K562 (cell line): ENCODE results near the gene PCDH19. TPM values are rescaled to one million over a fixed set of nuclear protein-coding genes. Genes with fewer than 3 reads are reported as not detected.

Source experiments
- ATAC-seq: fragments of 200-7000 bp; cut with Tn5 transposase; 3 replicates; pipeline ENCODE4 v1.9.1; 2020; ENCODE audit warnings: moderate library complexity
- BruUV-seq: library from RNA; stranded (reverse); fragments of 400-500 nt; replicated peaks from 2 replicates; lab custom pipeline; 2021; lab: Mats Ljungman, UMichigan
- CTCF ChIA-PET: fragments of 300-600 bp; formaldehyde crosslinking; extraction: SDS; loops from one replicate; lab custom pipeline; 2021; ENCODE audit warnings: low intra/inter-chr PET ratio; lab: Yijun Ruan, JAX
- POLR2A ChIA-PET: fragments of 300-600, 350-650 bp; sonication (Branson Sonifier 250); formaldehyde crosslinking; extraction: SDS; loops from one replicate; lab custom pipeline; 2021; ENCODE audit warnings: antibody characterized with exemption, inconsistent platforms; lab: Yijun Ruan, JAX
- DNase-seq, 4 experiments: peaks; one replicate each; pipeline versions ENCODE4 v3.0.0 to v3.0.0-alpha.2; 2011 to 2018; ENCODE audit warnings: low spot score in 3 of 4, mixed read lengths in 3 of 4; ENCODE audit errors: extremely low read depth in 1 of 4
- FAIRE-seq: peaks from 2 replicates; lab custom pipeline; 2011; peaks lifted over from hg19 to GRCh38; lab: Jason Lieb, UNC
- H2AFZ ChIP-seq: 2 replicates; pipeline ENCODE4 v1.6.0; 2011; ENCODE audit warnings: low read depth, low read length, control low read depth, inconsistent platforms
- H3K27ac ChIP-seq: fragments of 200-600 bp; 3 replicates; pipeline ENCODE4 v1.8.0; 2011; ENCODE audit warnings: low read depth, mild to moderate bottlenecking, control low read depth, inconsistent platforms, low read length, moderate library complexity, mixed read lengths; ENCODE audit errors: extremely low read depth
- H3K27me3 ChIP-seq, 2 experiments: fragments of 300-600 bp in 1 of 2; 2 replicates in 1 of 2; 3 replicates in 1 of 2; pipeline versions ENCODE4 v1.6.0 to v1.8.0; 2011; ENCODE audit warnings: inconsistent platforms in 2 of 2, low read length in 2 of 2, mild to moderate bottlenecking in 1 of 2, mixed read lengths in 1 of 2, moderate library complexity in 1 of 2; ENCODE audit not compliant: control insufficient read depth in 2 of 2, insufficient read depth in 2 of 2
- H3K36me3 ChIP-seq: fragments of 300-600 bp; 3 replicates; pipeline ENCODE4 v1.8.0; 2011; ENCODE audit warnings: mild to moderate bottlenecking, low read length, inconsistent platforms; ENCODE audit not compliant: control insufficient read depth, insufficient read depth
- H3K4me1 ChIP-seq, 2 experiments: fragments of 200-600 bp in 1 of 2; replicated peaks in 1 of 2; 2 replicates in 1 of 2; 3 replicates in 1 of 2; pipeline versions ENCODE4 v1.5.1 to v1.8.0; 2011; ENCODE audit warnings: inconsistent platforms in 2 of 2, low read length in 2 of 2, mild to moderate bottlenecking in 1 of 2, mixed read lengths in 1 of 2, moderate library complexity in 1 of 2; ENCODE audit not compliant: control insufficient read depth in 2 of 2, insufficient read depth in 2 of 2
- H3K4me2 ChIP-seq: 2 replicates; pipeline ENCODE4 v1.6.1; 2011; ENCODE audit warnings: low read length, control low read depth, inconsistent platforms, mixed read lengths; ENCODE audit not compliant: insufficient read depth
- H3K4me3 ChIP-seq: fragments of 200-600 bp; sonication (generic), shearing (Covaris generic); 2 replicates; pipeline ENCODE4 v1.5.1; 2016; ENCODE audit warnings: control low read depth, inconsistent platforms
- H3K79me2 ChIP-seq: fragments of 200-600 bp; 3 replicates; pipeline ENCODE4 v1.8.0; 2011; ENCODE audit warnings: low read length, inconsistent platforms; ENCODE audit not compliant: control insufficient read depth, insufficient read depth
- H3K9ac ChIP-seq, 2 experiments: 2 replicates each; pipeline versions ENCODE4 v1.6.0 to v1.6.1; 2011; ENCODE audit warnings: low read depth in 2 of 2, low read length in 2 of 2, control low read depth in 1 of 2, inconsistent platforms in 1 of 2, mild to moderate bottlenecking in 1 of 2, mixed read lengths in 1 of 2; ENCODE audit not compliant: insufficient read depth in 1 of 2
- H3K9me1 ChIP-seq: one replicate; pipeline ENCODE4 v1.6.0; 2011; ENCODE audit warnings: inconsistent platforms, mild to moderate bottlenecking, low read length, moderate library complexity; ENCODE audit not compliant: control insufficient read depth, insufficient read depth
- H3K9me3 ChIP-seq: replicated peaks from 2 replicates; pipeline ENCODE4 v1.5.1; 2011; ENCODE audit warnings: low read depth, low read length, inconsistent platforms; ENCODE audit not compliant: control insufficient read depth, insufficient read depth
- H4K20me1 ChIP-seq: replicated peaks from 2 replicates; pipeline ENCODE4 v1.6.1; 2011; ENCODE audit warnings: low read length, inconsistent platforms, mixed read lengths; ENCODE audit not compliant: control insufficient read depth, insufficient read depth
- CEBPG ChIP-seq, 3 experiments: fragments of 200-800 bp in 1 of 3; sonication (Bioruptor generic) in 1 of 3; sonication (generic) in 1 of 3; formaldehyde crosslinking in 1 of 3; IDR thresholded peaks in 2 of 3; conservative IDR thresholded peaks in 1 of 3; 2 replicates each; pipeline versions ENCODE4 v1.6.1 to v1.8.0; 2016 to 2022; ENCODE audit warnings: missing compliant biosample characterization in 2 of 3, missing genetic modification characterization in 2 of 3, mild to moderate bottlenecking in 1 of 3, missing genetic modification reagents in 1 of 3
- GABPB1 ChIP-seq: sonication (generic); formaldehyde crosslinking; IDR thresholded peaks from 2 replicates; pipeline ENCODE4 v1.8.0; 2022; ENCODE audit warnings: mild to moderate bottlenecking, missing genetic modification reagents
- NELFE ChIP-seq: IDR thresholded peaks from 2 replicates; pipeline ENCODE4 v1.6.1; 2011; ENCODE audit warnings: mild to moderate bottlenecking; ENCODE audit not compliant: insufficient read depth, insufficient read length
- PTTG1 ChIP-seq: fragments of 450-650 bp; IDR thresholded peaks from 2 replicates; pipeline ENCODE4 v1.6.1; 2016; ENCODE audit warnings: low read depth, mild to moderate bottlenecking, missing genetic modification characterization, missing compliant biosample characterization
- TARDBP ChIP-seq: fragments of 450-650 bp; IDR thresholded peaks from 2 replicates; pipeline ENCODE4 v1.6.1; 2016
- ZNF717 ChIP-seq: fragments of 250-450 bp; sonication (Bioruptor Pico); IDR thresholded peaks from 2 replicates; pipeline ENCODE4 v1.5.0; 2021
- ZNF75A ChIP-seq: fragments of 450-650 bp; formaldehyde crosslinking; IDR thresholded peaks from 2 replicates; pipeline ENCODE4 v1.4.0; 2020; ENCODE audit warnings: mild to moderate bottlenecking
- WGBS: fragments of 100-300 bp; shearing (Covaris generic); methylation state at CpG from one replicate; pipeline ENCODE4 v1.1.6; 2016; ENCODE audit warnings: low coverage, mixed read lengths; ENCODE audit not compliant: insufficient coverage; ENCODE audit errors: missing lambda C conversion rate; 5-methylcytosine and 5-hydroxymethylcytosine counted together
- in situ Hi-C: fragments of 300-500 bp; cut with MboI; formaldehyde crosslinking; loops from 4 replicates; pipeline ENCODE4 v1.15.0; 2018; ENCODE audit warnings: inconsistent platforms, mixed read lengths
- intact Hi-C: fragments of 100-400 bp; cut with micrococcal nuclease; formaldehyde crosslinking; loops from 2 replicates; pipeline ENCODE4 v1.14.2; 2022
- polyA plus RNA-seq, 8 experiments: library from polyadenylated mRNA; depleted of rRNA in 4 of 8; stranded (reverse) in 5 of 8; unstranded in 3 of 8; fragments of >200 nt; fragmentation: Nextera tagmentation in 2 of 8; fragmentation: Illumina TruSeq in 1 of 8; extraction: Ambion mirVana in 2 of 8; extraction: Trizol in 1 of 8; gene quantifications; 2 replicates each; pipeline versions ENCODE4 v1.2.1 to v1.2.3, GENCODE V29; 2011 to 2014; ENCODE audit warnings: inconsistent platforms in 1 of 8, missing spikeins in 1 of 8
- total RNA-seq, 7 experiments: library from RNA; depleted of rRNA in 6 of 7; stranded (reverse); fragments of >200 nt in 6 of 7; fragmentation: Illumina TruSeq in 2 of 7; extraction: Trizol in 2 of 7; gene quantifications; 2 replicates each; pipeline versions ENCODE4 v1.2.1 to v1.2.3, GENCODE V29; 2011 to 2021; ENCODE audit warnings: low replicate concordance in 1 of 7
- TF ChIP-seq, protein P1 (sequence below): fragments of 450-650 bp; IDR thresholded peaks from 2 replicates; pipeline ENCODE4 v1.6.1; 2017; ENCODE audit warnings: antibody characterized with exemption
- TF ChIP-seq, protein P2 (sequence below): fragments of 250-450 bp; sonication (Bioruptor Pico); IDR thresholded peaks from 2 replicates; pipeline ENCODE4 v1.4.0; 2020

The PCDH19 gene
- total and polyA plus RNA-seq, 9 of the 15 experiments (the other 6 are each of a cell fraction or from before 2014, with no cell fraction given) = not detected

- TF ChIP-seq ZNF75A (no peak), GABPB1 (CRISPR knock-in tag) (no peak)
Measured at GRCh38 chrX:100299559-100299958, 110.5 kb downstream of the PCDH19 start (continued).

- Histone ChIP-seq H3K4me3 (no peak overlapping the region), H3K9ac (no peak overlapping the region), H3K9me1 (no peaks in the 10 kb centered on the region)
- no peak for ATAC-seq
- WGBS = 0% methylated on average over 1 of the region's 1 CpG
- CTCF ChIA-PET = no interaction called here
- TF ChIP-seq CEBPG (CRISPR knock-in tag; IDR thresholded peaks at IDR 0.05) (no peak), CEBPG (tag; conservative IDR thresholded peaks at IDR 0.05 in 1 of 2, IDR thresholded peaks at IDR 0.05 in 1 of 2) (peak in 1 of 2 experiments; percentile 80; a peak in 2 of 4 replicates), PTTG1 (tag) (no peak), TARDBP (no peak), NELFE (no peak), ZNF717 (CRISPR knock-in tag) (no peak)
- TF ChIP-seq, protein P1, sequence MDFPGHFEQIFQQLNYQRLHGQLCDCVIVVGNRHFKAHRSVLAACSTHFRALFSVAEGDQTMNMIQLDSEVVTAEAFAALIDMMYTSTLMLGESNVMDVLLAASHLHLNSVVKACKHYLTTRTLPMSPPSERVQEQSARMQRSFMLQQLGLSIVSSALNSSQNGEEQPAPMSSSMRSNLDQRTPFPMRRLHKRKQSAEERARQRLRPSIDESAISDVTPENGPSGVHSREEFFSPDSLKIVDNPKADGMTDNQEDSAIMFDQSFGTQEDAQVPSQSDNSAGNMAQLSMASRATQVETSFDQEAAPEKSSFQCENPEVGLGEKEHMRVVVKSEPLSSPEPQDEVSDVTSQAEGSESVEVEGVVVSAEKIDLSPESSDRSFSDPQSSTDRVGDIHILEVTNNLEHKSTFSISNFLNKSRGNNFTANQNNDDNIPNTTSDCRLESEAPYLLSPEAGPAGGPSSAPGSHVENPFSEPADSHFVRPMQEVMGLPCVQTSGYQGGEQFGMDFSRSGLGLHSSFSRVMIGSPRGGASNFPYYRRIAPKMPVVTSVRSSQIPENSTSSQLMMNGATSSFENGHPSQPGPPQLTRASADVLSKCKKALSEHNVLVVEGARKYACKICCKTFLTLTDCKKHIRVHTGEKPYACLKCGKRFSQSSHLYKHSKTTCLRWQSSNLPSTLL = no peak
- TF ChIP-seq, protein P2, sequence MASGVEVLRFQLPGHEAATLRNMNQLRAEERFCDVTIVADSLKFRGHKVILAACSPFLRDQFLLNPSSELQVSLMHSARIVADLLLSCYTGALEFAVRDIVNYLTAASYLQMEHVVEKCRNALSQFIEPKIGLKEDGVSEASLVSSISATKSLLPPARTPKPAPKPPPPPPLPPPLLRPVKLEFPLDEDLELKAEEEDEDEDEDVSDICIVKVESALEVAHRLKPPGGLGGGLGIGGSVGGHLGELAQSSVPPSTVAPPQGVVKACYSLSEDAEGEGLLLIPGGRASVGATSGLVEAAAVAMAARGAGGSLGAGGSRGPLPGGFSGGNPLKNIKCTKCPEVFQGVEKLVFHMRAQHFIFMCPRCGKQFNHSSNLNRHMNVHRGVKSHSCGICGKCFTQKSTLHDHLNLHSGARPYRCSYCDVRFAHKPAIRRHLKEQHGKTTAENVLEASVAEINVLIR = no peak
- TF ChIP-seq, all 486 proteins: peak for 1
- Histone ChIP-seq H3K36me3 (no peaks in the 10 kb centered on the region), H2AFZ (no peak overlapping the region), H4K20me1 (no peaks in the 10 kb centered on the region), H3K79me2 (no peaks in the 10 kb centered on the region), H3K27ac (no peak overlapping the region), H3K4me1 (no peaks in the 10 kb centered on the region), H3K4me2 (no peak overlapping the region), H3K27me3 (no peaks in the 10 kb centered on the region), H3K9me3 (no peaks in the 10 kb centered on the region)
- FAIRE-seq (no peak), DNase-seq (no peak)
- no TSS peak for BruUV-seq
- intact Hi-C loops = no loop called here
- in situ Hi-C loops = no loop called here
- POLR2A ChIA-PET = no interaction called here
Measured at GRCh38 chrX:100297728-100298127, 112.3 kb downstream of the PCDH19 start.
